Motor neuron (in vitro differentiated cells): Measurements from ENCODE around the gene CHN2. TPM values are rescaled to one million over a fixed set of nuclear protein-coding genes. Genes with fewer than 3 reads are reported as not detected.

ENCODE experiments used
- ATAC-seq, 8 experiments: fragments of 200-7000 bp; cut with Tn5 transposase; replicated peaks in 6 of 8; 2 replicates each; pipeline ENCODE4 v1.8.0; 2021; ENCODE audit warnings: mild to moderate bottlenecking in 8 of 8, moderate library complexity in 8 of 8
- H3K27ac ChIP-seq, 2 donors: fragments of 250-450 bp; sonication (Bioruptor Pico); 2 replicates each; pipeline ENCODE4 v1.9.0; 2021; ENCODE audit warnings: antibody characterized with exemption in 2 of 2, mild to moderate bottlenecking in 2 of 2, moderate library complexity in 1 of 2
- H3K4me1 ChIP-seq, 2 donors: fragments of 250-450 bp; sonication (Bioruptor Pico); replicated peaks in 1 of 2; 2 replicates each; pipeline ENCODE4 v1.6.1; 2021; ENCODE audit warnings: antibody characterized with exemption in 2 of 2, mild to moderate bottlenecking in 2 of 2, moderate library complexity in 1 of 2
- H3K4me3 ChIP-seq, 5 donors: fragments of 250-450 bp; sonication (Bioruptor Pico); 2 replicates each; pipeline ENCODE4 v1.9.0; 2021; ENCODE audit warnings: antibody characterized with exemption in 5 of 5, mild to moderate bottlenecking in 5 of 5, moderate library complexity in 4 of 5
- WGBS, 10 experiments: fragments of 450-650 bp; shearing (Covaris generic); methylation state at CpG; one replicate each; pipeline ENCODE4 v1.0.0; 2022; 5-methylcytosine and 5-hydroxymethylcytosine counted together
- in situ Hi-C, 9 experiments: fragments of 400-800 bp; cut with MboI; loops; one replicate each; pipeline ENCODE4 v1.15.0; 2021; ENCODE audit warnings: low sequenced_read_pairs in 9 of 9, low pct_unique_long_range_greater_than_20kb in 2 of 9; ENCODE audit not compliant: unreplicated experiment in 9 of 9
- total RNA-seq, 8 experiments: library from RNA; unstranded; fragments of 300-600 nt; gene quantifications; 2 replicates each; pipeline versions ENCODE4 v1.2.3 to v1.2.4, GENCODE V29; 2022

The CHN2 gene
- total RNA-seq, 8 experiments from 2014 or later, result 2.6 to 28.8 (median 14.8) TPM

DNA sequence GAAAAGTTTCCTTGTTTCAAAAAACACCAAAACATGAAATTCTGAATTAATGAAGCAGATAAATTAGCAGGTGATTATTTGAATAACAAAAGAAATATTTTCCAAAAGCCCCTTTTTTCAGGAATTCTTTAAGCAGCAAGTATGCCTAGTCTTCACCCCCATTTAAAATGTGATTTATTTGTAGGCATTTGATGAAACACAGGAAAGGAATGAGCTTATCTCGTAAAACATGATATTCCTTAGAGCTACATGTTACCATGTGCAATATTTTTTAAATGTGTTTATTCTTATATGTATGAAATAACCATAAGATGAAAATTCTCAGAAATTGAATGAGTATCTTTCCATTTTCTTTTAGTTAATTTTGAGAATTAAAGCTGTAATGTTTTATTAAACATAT lies 106.1 kb downstream of the CHN2 start:
- Histone ChIP-seq H3K4me3 (no peak overlapping the region), H3K4me1 (peaks cover 17 to 21% of the 10 kb centered on the region in 2 donors), H3K27ac (no peak overlapping the region)
- ATAC-seq, result no peak
- WGBS, 10 experiments, result 40 to 100% (median 85%) methylated on average over 1 of the region's 1 CpG
- in situ Hi-C loops, result no loop called here

DNA sequence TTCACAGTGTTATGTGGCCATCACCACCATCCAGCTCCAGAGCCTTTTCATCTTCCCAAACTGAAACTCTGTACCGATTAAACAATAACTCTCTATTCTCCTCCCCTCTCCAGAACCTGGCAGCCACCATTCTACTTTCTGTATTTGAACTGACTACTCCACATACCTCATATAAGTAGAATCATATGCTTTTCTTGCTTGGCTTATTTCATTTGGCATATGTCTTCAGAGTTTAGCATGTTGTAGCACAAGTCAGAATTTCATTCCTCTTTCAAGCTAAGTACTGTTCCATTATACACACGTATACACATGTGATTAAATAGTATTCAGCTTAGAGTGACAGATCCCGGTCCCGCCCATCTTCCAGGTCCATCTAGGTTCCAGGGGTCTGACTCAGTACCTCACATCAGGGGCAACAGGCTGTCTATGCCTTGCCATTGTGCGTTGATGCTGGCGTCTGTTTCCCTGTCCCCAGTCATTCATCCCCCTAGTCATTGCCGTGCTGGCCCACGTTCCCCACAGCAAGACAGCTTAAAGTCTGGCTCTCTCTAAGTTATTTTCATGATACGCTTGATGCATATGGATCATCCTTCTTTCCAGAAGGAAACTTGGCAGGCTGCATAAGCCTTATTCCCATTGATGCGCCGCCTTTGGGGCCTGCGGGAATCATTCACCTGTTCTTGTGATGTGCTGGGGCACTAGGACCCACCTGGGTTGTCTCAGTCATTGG lies 108.3 kb downstream of the CHN2 start:
- no peak overlapping the region for H3K27ac ChIP-seq
- ATAC-seq, result no peak
- in situ Hi-C loops, result no loop called here

DNA sequence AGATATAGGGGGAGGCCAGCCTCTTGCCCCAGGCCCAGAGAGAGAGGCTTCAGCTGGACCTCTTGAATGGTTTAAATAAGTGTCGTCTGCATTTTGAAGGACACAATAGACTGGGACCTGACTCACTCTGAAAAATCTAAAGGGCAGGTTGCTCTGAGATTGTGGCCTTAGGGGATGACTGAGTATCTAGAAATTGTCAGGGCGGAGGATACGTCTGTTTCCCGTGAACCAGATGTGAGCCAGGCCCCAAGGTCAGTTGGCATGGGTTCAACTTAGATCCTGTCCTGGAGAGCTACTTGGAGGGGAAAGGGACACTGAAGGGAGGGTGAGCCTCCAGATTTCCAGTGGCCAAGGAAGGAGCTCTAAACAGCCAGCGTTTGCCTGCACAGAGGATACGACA lies 110.2 kb downstream of the CHN2 start:
- peaks cover 13 to 15% of the 10 kb centered on the region in 2 donors for H3K4me1 ChIP-seq
- in situ Hi-C loops, result no loop called here
- whole genome bisulfite sequencing, 10 experiments, result 8 to 73% (median 55%) methylated on average over 1 to 3 of the region's 6 CpGs; no CpG with 5 or more reads in 4 of the 10 experiments
- no peak overlapping the region for H3K27ac ChIP-seq
- H3K4me3 ChIP-seq, result no peak overlapping the region
- ATAC-seq, result peak in 3 of 8 experiments; percentile 37 to 70 (median 70)

More for the DNA sequence above, 108.3 kb downstream of the CHN2 start:
- no peak overlapping the region for H3K4me3 ChIP-seq
- H3K4me1 ChIP-seq, result peaks cover 25 to 30% of the 10 kb centered on the region in 2 donors
- WGBS, 10 experiments, result 66 to 100% (median 84%) methylated on average over 3 to 7 of the region's 12 CpGs; no CpG with 5 or more reads in 2 of the 10 experiments

DNA sequence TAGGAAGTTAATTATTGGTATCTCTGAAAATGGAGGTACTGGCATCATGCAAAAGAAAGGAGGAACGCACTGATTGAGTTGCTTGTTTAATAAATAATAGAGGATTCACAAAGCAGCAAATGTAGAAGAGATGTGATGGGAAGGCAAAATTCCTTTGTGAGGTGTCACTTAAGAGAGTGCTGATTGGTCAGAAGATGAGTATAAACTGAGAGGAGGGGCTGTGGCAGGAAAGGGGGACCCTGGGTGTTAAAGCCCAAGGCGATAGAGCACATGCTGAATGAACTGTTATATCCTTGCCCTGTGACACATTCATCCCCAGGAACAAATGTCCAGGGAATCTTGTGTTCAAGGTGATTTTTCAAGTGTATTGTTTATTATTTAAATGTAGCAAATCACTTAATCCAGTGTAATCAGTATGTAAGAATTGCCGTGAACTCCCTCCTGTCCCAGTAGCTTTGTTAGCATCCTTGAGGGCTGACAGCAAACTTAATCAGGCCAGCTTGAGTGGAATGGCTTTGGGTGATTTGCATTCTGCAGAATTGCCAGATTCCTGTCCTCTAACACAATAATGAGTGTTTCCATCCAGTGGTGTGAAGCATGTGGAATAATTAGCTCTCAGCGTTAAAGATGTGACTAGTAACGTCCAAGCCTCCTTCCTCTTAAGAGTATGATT lies 111.9 kb downstream of the CHN2 start:
- ATAC-seq, result peak; percentile 70 to 87 (median 72)
- WGBS, 10 experiments, result 37 to 79% (median 57%) methylated on average over 1 to 4 of the region's 5 CpGs; no CpG with 5 or more reads in 1 of the 10 experiments
- in situ Hi-C loops, result no loop called here
- peaks cover 9 to 13% of the 10 kb centered on the region in 2 donors for H3K4me1 ChIP-seq
- no peak overlapping the region for H3K27ac ChIP-seq
- H3K4me3 ChIP-seq, result no peak overlapping the region

DNA sequence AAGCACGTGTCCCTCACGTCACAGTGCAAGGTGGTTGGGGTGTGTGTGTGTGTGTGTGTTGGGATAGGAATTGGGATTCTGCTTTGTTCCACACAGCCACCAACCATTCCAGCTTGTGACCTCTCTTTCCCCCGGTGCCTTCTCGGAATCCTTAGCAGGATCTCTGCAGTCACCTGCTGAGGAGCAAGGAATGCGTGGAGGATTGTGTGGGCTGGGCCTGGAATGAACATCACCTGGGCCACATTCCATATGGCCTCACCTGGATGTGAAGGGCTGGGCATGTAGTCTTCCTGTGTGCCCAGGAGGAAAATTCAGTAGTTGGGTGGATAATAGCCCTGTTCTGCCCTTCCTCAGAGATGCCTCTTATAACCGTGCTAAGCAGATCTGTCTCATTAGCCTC lies 113.8 kb downstream of the CHN2 start:
- WGBS, 10 experiments, result 56 to 100% (median 88%) methylated on average over 2 to 6 of the region's 6 CpGs; no CpG with 5 or more reads in 4 of the 10 experiments
- Histone ChIP-seq H3K4me1 (peaks cover 9 to 13% of the 10 kb centered on the region in 2 donors), H3K4me3 (no peak overlapping the region), H3K27ac (no peak overlapping the region)
- in situ Hi-C loops, result no loop called here
- ATAC-seq, result no peak

DNA sequence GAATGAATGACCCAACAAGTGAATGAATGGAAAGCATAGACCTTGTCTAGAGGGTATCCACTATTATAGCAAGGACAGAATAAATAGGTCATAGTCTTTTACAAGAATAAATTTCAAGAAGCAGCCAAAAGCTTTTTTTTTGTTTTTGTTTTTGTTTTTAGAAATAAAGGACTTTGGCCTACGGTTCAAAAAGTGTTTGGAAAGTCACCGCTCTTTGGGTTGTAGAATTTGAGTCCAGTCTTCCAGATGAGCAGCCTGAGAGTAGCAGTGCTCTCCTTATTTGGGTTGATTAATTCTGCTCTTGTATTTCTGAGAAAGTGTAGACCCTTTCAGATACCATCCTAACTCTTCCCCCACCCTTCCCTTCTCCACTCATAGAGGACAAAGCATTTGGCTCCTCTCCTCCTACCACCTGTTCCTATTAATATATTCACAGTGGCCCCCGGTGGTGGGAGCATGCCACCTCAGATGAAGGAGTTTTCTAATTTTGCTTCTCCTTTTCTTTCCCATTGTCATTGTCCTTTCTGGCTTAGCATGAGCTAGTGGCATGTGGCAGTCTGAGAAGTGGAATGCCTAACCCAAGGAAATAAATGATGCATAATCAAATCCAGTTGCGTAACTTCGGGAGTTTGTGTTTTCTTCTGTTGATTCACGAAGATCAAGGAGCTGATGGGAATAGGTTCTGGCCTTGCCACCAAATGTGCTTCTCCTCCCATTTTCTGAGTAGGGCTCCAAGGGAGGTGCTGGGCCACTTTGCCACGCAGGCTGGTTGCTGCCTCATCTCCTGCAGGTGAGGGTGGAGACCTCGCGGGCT lies 114.7 kb downstream of the CHN2 start:
- in situ Hi-C loops, result no loop called here
- Histone ChIP-seq H3K4me3 (no peak overlapping the region), H3K4me1 (peaks cover 9 to 13% of the 10 kb centered on the region in 2 donors), H3K27ac (no peak overlapping the region)
- no peak for ATAC-seq
- WGBS, 10 experiments, result 57 to 100% (median 85%) methylated on average over 1 to 8 of the region's 9 CpGs; no CpG with 5 or more reads in 2 of the 10 experiments

DNA sequence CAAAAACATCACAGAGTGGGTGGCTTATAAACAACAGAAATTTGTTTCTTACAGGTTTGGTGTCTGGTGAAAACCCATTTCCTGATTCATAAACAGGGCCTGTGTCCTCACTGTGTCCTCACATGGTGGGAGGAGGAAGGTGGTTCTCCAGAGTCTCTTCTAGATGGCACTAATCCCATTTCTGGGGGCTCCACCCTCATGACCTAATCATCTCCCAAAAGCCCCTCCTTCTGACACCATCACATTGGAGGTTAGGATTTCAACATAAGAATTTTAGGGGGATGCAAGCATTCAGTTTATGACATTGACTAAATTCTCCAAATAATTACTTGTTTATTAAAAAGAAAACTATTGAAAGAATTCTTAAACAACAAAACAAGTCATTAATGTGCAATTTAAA lies 116.0 kb downstream of the CHN2 start:
- in situ Hi-C loops, result no loop called here
- Histone ChIP-seq H3K27ac (no peak overlapping the region), H3K4me3 (no peak overlapping the region), H3K4me1 (peaks cover 9 to 19% of the 10 kb centered on the region in 2 donors)
- no peak for ATAC-seq

DNA sequence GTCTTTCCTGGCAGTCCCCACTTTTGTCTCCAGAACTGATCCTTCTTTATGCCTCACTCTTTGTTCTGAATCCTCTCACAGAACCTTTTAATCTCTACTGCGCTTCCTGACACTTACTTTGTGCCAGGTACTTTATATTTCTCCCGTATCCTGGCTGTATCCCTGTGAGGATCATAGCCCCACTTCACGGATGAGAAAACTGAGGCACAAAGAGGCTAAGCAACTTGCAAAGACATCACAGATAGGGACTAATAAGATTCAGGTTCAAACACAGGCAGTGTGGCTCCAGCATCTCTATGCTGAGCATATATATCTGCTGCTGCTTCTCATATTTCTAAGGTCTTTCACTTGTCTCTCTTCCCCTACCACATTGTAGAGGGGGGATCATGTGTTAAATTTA lies 116.7 kb downstream of the CHN2 start:
- H3K4me3 ChIP-seq, result no peak overlapping the region
- in situ Hi-C loops, result no loop called here
- no peak for ATAC-seq
- H3K27ac ChIP-seq, result no peak overlapping the region
- 57 to 100% (median 97%) methylated on average over 1 to 3 of the region's 3 CpGs; no CpG with 5 or more reads in 4 of the 10 experiments for WGBS, 10 experiments
- H3K4me1 ChIP-seq, result peaks cover 4 to 12% of the 10 kb centered on the region in 2 donors

DNA sequence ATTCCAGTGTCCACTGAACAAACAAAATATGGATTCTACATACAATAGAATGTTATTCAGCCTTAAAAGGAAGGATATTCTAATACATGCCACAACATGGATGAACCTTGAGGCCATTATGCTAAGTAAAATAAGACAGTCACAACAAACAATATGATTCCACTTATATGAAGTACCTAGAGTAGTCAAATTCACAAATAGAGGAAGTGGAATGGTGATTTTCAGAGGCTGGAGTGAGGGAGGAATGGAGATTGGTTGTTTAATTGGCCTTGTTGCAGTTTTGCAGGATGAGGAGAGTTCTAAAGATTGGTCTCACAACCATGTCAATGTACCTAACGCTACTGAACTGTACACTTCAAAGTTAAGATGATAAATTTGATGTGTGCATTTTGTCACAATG lies 119.6 kb downstream of the CHN2 start:
- in situ Hi-C loops, result no loop called here
- Histone ChIP-seq H3K27ac (no peak overlapping the region), H3K4me1 (peaks cover 0 to 6% of the 10 kb centered on the region in 2 donors), H3K4me3 (no peak overlapping the region)
- WGBS, 10 experiments, result 13 to 100% (median 82%) methylated on average over 1 of the region's 1 CpG; no CpG with 5 or more reads in 3 of the 10 experiments
- no peak for ATAC-seq

DNA sequence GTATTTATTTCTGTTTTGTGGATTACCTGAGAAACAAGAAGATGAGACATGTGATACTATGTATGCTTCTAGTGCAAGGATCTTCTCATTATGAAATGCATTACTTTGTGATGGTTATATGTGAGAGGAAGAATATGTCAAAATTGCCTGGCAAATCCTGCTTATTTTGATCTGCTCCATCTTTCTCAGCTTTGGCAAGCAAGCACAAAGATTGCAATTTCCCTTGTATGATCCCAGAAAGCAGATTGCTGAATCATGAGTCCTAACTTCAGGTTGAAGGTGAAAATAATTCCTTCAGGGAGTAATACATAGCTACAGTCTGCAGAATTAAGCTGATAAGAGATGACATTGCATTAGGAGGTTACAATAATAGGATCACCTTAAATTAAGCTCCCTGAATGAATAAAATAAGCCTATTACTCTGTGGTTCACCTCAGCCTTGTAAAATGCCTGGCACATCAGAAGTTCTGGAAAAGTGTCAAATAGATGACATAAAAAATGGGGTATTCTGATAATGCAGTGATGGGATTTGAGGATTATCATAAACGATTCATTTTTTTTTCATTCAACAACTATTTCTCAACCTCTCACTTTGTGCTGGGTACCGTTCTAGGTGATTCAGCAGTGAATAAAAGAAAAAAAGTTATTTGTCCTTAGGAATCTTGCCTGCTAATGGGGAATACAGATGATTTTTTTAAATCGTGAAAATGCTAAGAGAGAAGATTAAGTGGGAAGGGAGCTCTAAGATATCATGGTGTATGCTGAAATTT lies 120.7 kb downstream of the CHN2 start:
- no peak overlapping the region for H3K27ac ChIP-seq
- no peak overlapping the region for H3K4me3 ChIP-seq
- in situ Hi-C loops, result no loop called here
- H3K4me1 ChIP-seq, result peaks cover 10 to 17% of the 10 kb centered on the region in 2 donors
- 0 to 95% (median 76%) methylated on average over 2 to 3 of the region's 3 CpGs for WGBS, 10 experiments
- ATAC-seq, result no peak

DNA sequence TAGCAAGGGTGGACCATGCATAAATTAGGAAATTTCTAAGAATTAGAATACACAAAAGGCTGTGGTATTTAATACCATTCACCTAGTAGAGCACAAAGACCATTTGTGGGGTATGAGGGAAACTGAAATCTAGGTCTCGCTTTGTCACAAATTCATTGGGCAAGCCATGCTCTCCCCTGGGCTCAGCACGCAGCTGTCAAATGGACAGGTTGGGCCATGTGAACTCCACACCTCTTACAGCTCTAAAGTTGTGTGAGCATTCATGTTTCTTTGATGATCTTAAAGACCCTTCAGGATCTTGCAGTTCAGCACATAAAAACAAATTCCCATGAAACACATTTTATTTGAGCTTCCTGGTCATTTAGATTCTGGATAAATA lies 121.3 kb downstream of the CHN2 start:
- H3K4me3 ChIP-seq, result no peak overlapping the region
- no peak overlapping the region for H3K27ac ChIP-seq
- 57 to 100% (median 84%) methylated on average over 1 to 2 of the region's 2 CpGs; no CpG with 5 or more reads in 3 of the 10 experiments for WGBS, 10 experiments
- in situ Hi-C loops, result no loop called here
- ATAC-seq, result peak in 3 of 8 experiments; percentile 22 to 58 (median 24)
- H3K4me1 ChIP-seq, result peaks cover 13 to 19% of the 10 kb centered on the region in 2 donors

DNA sequence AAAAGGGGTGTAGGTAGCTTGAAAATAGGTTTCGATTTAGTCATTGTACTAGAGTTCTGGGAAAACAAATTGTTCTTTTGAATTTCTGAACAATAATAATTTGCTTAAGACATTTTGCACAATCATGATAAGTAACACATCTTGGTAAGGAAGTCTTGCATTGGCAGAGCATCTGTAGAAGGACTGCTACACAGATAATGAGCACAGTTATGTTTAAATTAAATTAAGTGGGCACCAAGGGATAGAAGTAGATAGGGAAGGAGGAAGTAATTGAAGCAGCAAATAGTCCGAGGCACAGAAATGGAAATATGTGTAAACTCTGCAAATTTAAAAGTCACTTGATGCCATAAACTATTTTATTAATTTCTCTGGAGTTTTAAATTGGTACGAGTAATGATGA lies 122.4 kb downstream of the CHN2 start:
- WGBS, 10 experiments, result 48 to 95% (median 76%) methylated on average over 1 to 3 of the region's 3 CpGs
- H3K4me3 ChIP-seq, result no peak overlapping the region
- ATAC-seq, result no peak
- H3K27ac ChIP-seq, result no peak overlapping the region
- in situ Hi-C loops, result no loop called here
- peaks cover 13 to 19% of the 10 kb centered on the region in 2 donors for H3K4me1 ChIP-seq
